Measurements from ENCODE around the gene CD300LD. TPM values are rescaled to one million over a fixed set of nuclear protein-coding genes. Genes with fewer than 3 reads are reported as not detected.
"Not testable (repeated sequence)": the region's sequence is repeated elsewhere in the genome, so short reads cannot be mapped to it uniquely, and the experiment has no call there.

Gene CD300LD
- total RNA-seq, 3 donors from 2014 or later (not counting 1 experiment from before 2014, with no cell fraction given): not detected

DNA sequence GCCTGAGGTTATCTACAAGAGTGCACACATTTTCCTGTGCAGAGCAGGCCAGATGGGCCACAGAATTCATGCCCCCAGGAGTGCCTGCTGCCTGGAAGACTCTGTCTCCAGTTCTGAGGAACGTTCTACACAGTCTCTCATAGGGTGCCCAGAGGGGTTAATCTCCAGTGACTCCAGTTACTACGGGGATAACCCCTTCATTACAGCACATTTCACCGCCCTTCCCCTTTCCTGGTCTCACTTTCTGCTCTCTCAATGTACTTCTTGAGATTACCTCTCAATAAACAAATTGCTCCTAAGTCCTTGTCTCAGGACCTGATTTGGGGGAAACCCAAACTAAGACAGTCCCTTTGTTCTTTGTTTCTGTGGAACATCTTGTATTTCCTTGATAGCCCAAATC is 30.5 kb downstream of the CD300LD start:
- intact Hi-C loops (cut with micrococcal nuclease): no loop called here
- H3K27ac ChIP-seq (ENCODE audit: low read length): no peak overlapping the region
- Mint-ChIP-seq H3K9me3 (no peaks in the 10 kb centered on the region), H3K4me1 (peaks cover 6 to 7% of the 10 kb centered on the region in 2 donors), H3K27me3 (ENCODE audit: low read depth in 2 of 2) (peaks cover 0 to 11% of the 10 kb centered on the region in 2 donors), H3K27ac (no peak overlapping the region), H3K36me3 (no peaks in the 10 kb centered on the region), H3K4me3 (no peak overlapping the region)
- no peak overlapping the region for H3K4me3 ChIP-seq (ENCODE audit: low read length)
- no peak for TF ChIP-seq CTCF (IDR thresholded peaks at IDR 0.05)
- peaks cover 11% of the 10 kb centered on the region for H3K4me1 ChIP-seq (ENCODE audit: control insufficient read depth, insufficient read depth, low read length)
- WGBS (ENCODE audit: insufficient coverage): 64% methylated on average over 3 of the region's 3 CpGs
- DNase-seq: no peak
- H3K9me3 ChIP-seq (ENCODE audit: control insufficient read depth, insufficient read depth, low read length): no peaks in the 10 kb centered on the region
- no peaks in the 10 kb centered on the region for H3K27me3 ChIP-seq (ENCODE audit: control insufficient read depth, insufficient read depth, low read length)
- no peak for ATAC-seq
- no peaks in the 10 kb centered on the region for H3K36me3 ChIP-seq (ENCODE audit: control insufficient read depth, insufficient read depth, low read length)

GRCh38 chr17:74558882-74559519 is 33.1 kb downstream of the CD300LD start:
- Histone ChIP-seq H3K36me3 (ENCODE audit: control insufficient read depth, insufficient read depth, low read length) (no peaks in the 10 kb centered on the region), H3K27me3 (ENCODE audit: control insufficient read depth, insufficient read depth, low read length) (no peaks in the 10 kb centered on the region), H3K4me1 (ENCODE audit: control insufficient read depth, insufficient read depth, low read length) (peaks cover 5% of the 10 kb centered on the region), H3K27ac (ENCODE audit: low read length) (peak overlapping the region; percentile 3), H3K4me3 (ENCODE audit: low read length) (no peak overlapping the region), H3K9me3 (ENCODE audit: control insufficient read depth, insufficient read depth, low read length) (no peaks in the 10 kb centered on the region)
- H3K36me3 Mint-ChIP-seq: no peaks in the 10 kb centered on the region
- H3K9me3 Mint-ChIP-seq: no peaks in the 10 kb centered on the region
- peaks cover 6 to 7% of the 10 kb centered on the region in 2 donors for H3K4me1 Mint-ChIP-seq
- DNase-seq (no peak), ATAC-seq (no peak)
- intact Hi-C loops (cut with micrococcal nuclease): no loop called here
- peaks cover 0 to 9% of the 10 kb centered on the region in 2 donors for H3K27me3 Mint-ChIP-seq (ENCODE audit: low read depth in 2 of 2)
- no peak overlapping the region for H3K4me3 Mint-ChIP-seq
- TF ChIP-seq CTCF (IDR thresholded peaks at IDR 0.05): no peak
- WGBS (ENCODE audit: insufficient coverage): 46% methylated on average over 6 of the region's 6 CpGs
- H3K27ac Mint-ChIP-seq: no peak overlapping the region

DNA sequence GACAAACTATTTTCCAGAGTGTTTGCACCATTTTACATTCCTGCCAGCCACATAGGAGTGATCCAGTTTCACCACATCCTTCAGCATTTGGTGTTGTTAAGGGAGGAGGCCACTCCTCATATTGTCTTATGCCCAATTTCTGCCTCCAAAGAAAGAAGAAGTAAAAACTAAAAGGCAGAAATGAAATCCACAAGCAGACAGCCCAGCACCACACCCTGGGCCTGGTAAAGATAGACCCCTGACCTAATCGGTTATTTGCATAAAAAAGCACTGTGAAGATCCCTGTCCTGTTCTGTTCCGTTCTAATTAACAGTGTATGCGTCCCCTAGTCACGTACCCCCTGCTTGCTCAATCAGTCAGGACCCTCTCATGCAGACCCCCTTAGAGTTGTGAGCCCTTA is 33.7 kb downstream of the CD300LD start:
- H3K4me1 Mint-ChIP-seq; H3K27me3 Mint-ChIP-seq (ENCODE audit: low read depth in 2 of 2); H3K4me3 ChIP-seq (ENCODE audit: low read length); H3K4me1 ChIP-seq (ENCODE audit: control insufficient read depth, insufficient read depth, low read length); H3K36me3 Mint-ChIP-seq; H3K9me3 ChIP-seq (ENCODE audit: control insufficient read depth, insufficient read depth, low read length); H3K9me3 Mint-ChIP-seq; ATAC-seq; intact Hi-C loops (cut with micrococcal nuclease); DNase-seq; H3K36me3 ChIP-seq (ENCODE audit: control insufficient read depth, insufficient read depth, low read length); H3K27ac ChIP-seq (ENCODE audit: low read length); H3K27me3 ChIP-seq (ENCODE audit: control insufficient read depth, insufficient read depth, low read length); H3K4me3 Mint-ChIP-seq; H3K27ac Mint-ChIP-seq: not testable (repeated sequence)
- 78% methylated on average over 4 of the region's 4 CpGs for WGBS (ENCODE audit: insufficient coverage)

GRCh38 chr17:74555427-74555940 is 36.6 kb downstream of the CD300LD start:
- Histone ChIP-seq H3K27ac (ENCODE audit: low read length) (no peak overlapping the region), H3K36me3 (ENCODE audit: control insufficient read depth, insufficient read depth, low read length) (no peaks in the 10 kb centered on the region), H3K4me1 (ENCODE audit: control insufficient read depth, insufficient read depth, low read length) (peaks cover 5% of the 10 kb centered on the region), H3K4me3 (ENCODE audit: low read length) (no peak overlapping the region), H3K27me3 (ENCODE audit: control insufficient read depth, insufficient read depth, low read length) (no peaks in the 10 kb centered on the region), H3K9me3 (ENCODE audit: control insufficient read depth, insufficient read depth, low read length) (no peaks in the 10 kb centered on the region)
- ATAC-seq (no peak), DNase-seq (no peak)
- H3K27ac Mint-ChIP-seq: no peak overlapping the region
- H3K4me3 Mint-ChIP-seq: no peak overlapping the region
- H3K4me1 Mint-ChIP-seq: peaks cover 6 to 7% of the 10 kb centered on the region in 2 donors
- no peaks in the 10 kb centered on the region for H3K9me3 Mint-ChIP-seq
- H3K36me3 Mint-ChIP-seq: no peaks in the 10 kb centered on the region
- intact Hi-C loops (cut with micrococcal nuclease): no loop called here
- H3K27me3 Mint-ChIP-seq (ENCODE audit: low read depth in 2 of 2): no peaks in the 10 kb centered on the region
- no peak for TF ChIP-seq CTCF (IDR thresholded peaks at IDR 0.05)
- WGBS (ENCODE audit: insufficient coverage): 74% methylated on average over 5 of the region's 7 CpGs

All from natural killer cell (primary cell).